CD4-positive, alpha-beta memory T cell (primary cell): ENCODE data around the gene PMM2. TPM values are rescaled to one million over a fixed set of nuclear protein-coding genes. Genes with fewer than 3 reads are reported as not detected.

ENCODE experiments used
- CTCF ChIA-PET: fragments of 350-600 bp; sonication (Branson Sonifier 250); formaldehyde crosslinking; loops from one replicate; lab custom pipeline; 2021; ENCODE audit warnings: inconsistent platforms; ENCODE audit not compliant: partially characterized antibody; lab: Charles Lee
- POLR2A ChIA-PET: fragments of 350-600 bp; sonication (Branson Sonifier 250); formaldehyde crosslinking; loops from one replicate; lab custom pipeline; 2021; ENCODE audit not compliant: partially characterized antibody; lab: Charles Lee
- DNase-seq, 5 donors: peaks; one replicate each; pipeline versions ENCODE4 v3.0.0 to v3.0.0-alpha.2; 2020 to 2022; ENCODE audit warnings: mixed read lengths in 1 of 5
- H3K27ac ChIP-seq: one replicate; pipeline ENCODE4 v1.7.0; 2013; ENCODE audit warnings: low read depth, low read length
- H3K27me3 ChIP-seq: 2 replicates; pipeline ENCODE4 v1.7.0; 2013; ENCODE audit warnings: mild to moderate bottlenecking, low read length, moderate library complexity; ENCODE audit not compliant: insufficient read depth
- H3K36me3 ChIP-seq: 2 replicates; pipeline ENCODE4 v1.7.0; 2013; ENCODE audit warnings: mild to moderate bottlenecking, low read length, moderate library complexity; ENCODE audit not compliant: insufficient read depth
- H3K4me1 ChIP-seq: 2 replicates; pipeline ENCODE4 v1.7.0; 2013; ENCODE audit warnings: mild to moderate bottlenecking, low read length, moderate library complexity; ENCODE audit not compliant: insufficient read depth
- H3K4me3 ChIP-seq, 2 donors: one replicate each; pipeline ENCODE4 v1.7.0; 2013; ENCODE audit warnings: low read length in 2 of 2, mild to moderate bottlenecking in 1 of 2
- H3K9me3 ChIP-seq, 2 donors: one replicate each; pipeline ENCODE4 v1.7.0; 2013; ENCODE audit warnings: low read length in 2 of 2, control low read depth in 1 of 2; ENCODE audit not compliant: control insufficient read depth in 1 of 2
- H3K27ac Mint-ChIP-seq, 7 donors: one replicate each; pipeline ENCODE4 v1.8.0; 2020 to 2021; ENCODE audit warnings: mixed read lengths in 7 of 7, mild to moderate bottlenecking in 6 of 7, inconsistent platforms in 3 of 7, moderate library complexity in 3 of 7
- H3K27me3 Mint-ChIP-seq, 2 donors: one replicate each; pipeline ENCODE4 v1.8.0; 2020 to 2021; ENCODE audit warnings: mixed read lengths in 2 of 2
- H3K36me3 Mint-ChIP-seq, 2 donors: one replicate each; pipeline ENCODE4 v1.8.0; 2020 to 2021; ENCODE audit warnings: mixed read lengths in 2 of 2, inconsistent platforms in 1 of 2, mild to moderate bottlenecking in 1 of 2
- H3K4me1 Mint-ChIP-seq, 4 donors: one replicate each; pipeline ENCODE4 v1.8.0; 2020 to 2021; ENCODE audit warnings: mixed read lengths in 4 of 4, mild to moderate bottlenecking in 1 of 4
- H3K4me3 Mint-ChIP-seq, 8 donors: one replicate each; pipeline ENCODE4 v1.8.0; 2020 to 2021; ENCODE audit warnings: mixed read lengths in 8 of 8, mild to moderate bottlenecking in 7 of 8, moderate library complexity in 6 of 8, inconsistent platforms in 3 of 8
- H3K9me3 Mint-ChIP-seq, 8 donors: one replicate each; pipeline ENCODE4 v1.8.0; 2020 to 2021; ENCODE audit warnings: mixed read lengths in 8 of 8, mild to moderate bottlenecking in 5 of 8, inconsistent platforms in 3 of 8, moderate library complexity in 1 of 8
- intact Hi-C: fragments of 100-400 bp; cut with micrococcal nuclease; formaldehyde crosslinking; loops from one replicate; pipeline ENCODE4 v1.15.1; 2023
- polyA plus RNA-seq, 2 donors: library from polyadenylated mRNA; unstranded; fragments of 300-500 nt; fragmentation: Illumina TruSeq; gene quantifications; one replicate each; pipeline ENCODE4 v1.2.3, GENCODE V29; 2021
- total RNA-seq, 2 experiments: library from RNA; stranded (reverse); gene quantifications; one replicate each; pipeline ENCODE4 v1.2.3, GENCODE V29; 2021

Gene PMM2
- total and polyA plus RNA-seq, 4 experiments from 2014 or later, result 21.2 to 61.7 (median 43.4) TPM

GRCh38 chr16:8758022-8758421 lies 39.6 kb upstream of the PMM2 start:
- no peaks in the 10 kb centered on the region for H3K4me1 ChIP-seq
- POLR2A ChIA-PET, result no interaction called here
- H3K27ac Mint-ChIP-seq, result no peak overlapping the region
- peaks cover 21 to 28% of the 10 kb centered on the region in 2 donors for H3K36me3 Mint-ChIP-seq
- H3K9me3 ChIP-seq, result no peaks in the 10 kb centered on the region
- no peaks in the 10 kb centered on the region for H3K4me1 Mint-ChIP-seq
- H3K4me3 ChIP-seq, result no peak overlapping the region
- no peak for DNase-seq
- no peaks in the 10 kb centered on the region for H3K27me3 Mint-ChIP-seq
- no peaks in the 10 kb centered on the region for H3K9me3 Mint-ChIP-seq
- H3K4me3 Mint-ChIP-seq, result no peak overlapping the region
- no peaks in the 10 kb centered on the region for H3K36me3 ChIP-seq
- CTCF ChIA-PET, result no interaction called here
- intact Hi-C loops, result no loop called here
- no peak overlapping the region for H3K27ac ChIP-seq
- no peaks in the 10 kb centered on the region for H3K27me3 ChIP-seq

GRCh38 chr16:8760021-8760420 lies 37.6 kb upstream of the PMM2 start:
- H3K27me3 Mint-ChIP-seq, result no peaks in the 10 kb centered on the region
- H3K27me3 ChIP-seq, result no peaks in the 10 kb centered on the region
- POLR2A ChIA-PET, result no interaction called here
- DNase-seq, result no peak
- H3K9me3 Mint-ChIP-seq, result no peaks in the 10 kb centered on the region
- no peak overlapping the region for H3K4me3 ChIP-seq
- H3K9me3 ChIP-seq, result no peaks in the 10 kb centered on the region
- H3K4me3 Mint-ChIP-seq, result no peak overlapping the region
- no peak overlapping the region for H3K27ac Mint-ChIP-seq
- CTCF ChIA-PET, result no interaction called here
- H3K4me1 ChIP-seq, result no peaks in the 10 kb centered on the region
- H3K27ac ChIP-seq, result no peak overlapping the region
- H3K36me3 Mint-ChIP-seq, result peaks cover 22 to 25% of the 10 kb centered on the region in 2 donors
- no peaks in the 10 kb centered on the region for H3K4me1 Mint-ChIP-seq
- H3K36me3 ChIP-seq, result no peaks in the 10 kb centered on the region
- intact Hi-C loops, result no loop called here

- intact Hi-C loops, result no loop called here
- Mint-ChIP-seq H3K27ac (peak overlapping the region in 1 of 7 donors; percentile 52), H3K27me3 (no peaks in the 10 kb centered on the region)
Observed at GRCh38 chr16:8761078-8761477, 36.6 kb upstream of the PMM2 start.

GRCh38 chr16:8762254-8762653 lies 35.4 kb upstream of the PMM2 start:
- H3K4me1 ChIP-seq, result no peaks in the 10 kb centered on the region
- no peak overlapping the region for H3K4me3 Mint-ChIP-seq
- H3K4me3 ChIP-seq, result no peak overlapping the region
- no peaks in the 10 kb centered on the region for H3K27me3 ChIP-seq
- peaks cover 17 to 23% of the 10 kb centered on the region in 2 donors for H3K36me3 Mint-ChIP-seq
- no peaks in the 10 kb centered on the region for H3K36me3 ChIP-seq
- H3K27me3 Mint-ChIP-seq, result no peaks in the 10 kb centered on the region
- H3K27ac ChIP-seq, result no peak overlapping the region
- H3K9me3 Mint-ChIP-seq, result no peaks in the 10 kb centered on the region
- ChIA-PET CTCF (no interaction called here), POLR2A (no interaction called here)
- no peak for DNase-seq
- H3K9me3 ChIP-seq, result no peaks in the 10 kb centered on the region
- intact Hi-C loops, result no loop called here
- H3K4me1 Mint-ChIP-seq, result no peaks in the 10 kb centered on the region
- no peak overlapping the region for H3K27ac Mint-ChIP-seq

More at GRCh38 chr16:8761078-8761477, 36.6 kb upstream of the PMM2 start:
- no peak overlapping the region for H3K27ac ChIP-seq
- Mint-ChIP-seq H3K4me3 (peak overlapping the region in 1 of 8 donors; percentile 36), H3K4me1 (no peaks in the 10 kb centered on the region), H3K9me3 (no peaks in the 10 kb centered on the region), H3K36me3 (peaks cover 24 to 28% of the 10 kb centered on the region in 2 donors)
- ChIA-PET CTCF (no interaction called here), POLR2A (no interaction called here)
- no peaks in the 10 kb centered on the region for H3K36me3 ChIP-seq
- H3K9me3 ChIP-seq, result no peaks in the 10 kb centered on the region
- H3K4me3 ChIP-seq, result no peak overlapping the region
- DNase-seq, result no peak
- H3K27me3 ChIP-seq, result no peaks in the 10 kb centered on the region
- H3K4me1 ChIP-seq, result no peaks in the 10 kb centered on the region

GRCh38 chr16:8763083-8763482 lies 34.6 kb upstream of the PMM2 start:
- Mint-ChIP-seq H3K4me1 (no peaks in the 10 kb centered on the region), H3K27me3 (no peaks in the 10 kb centered on the region), H3K36me3 (peaks cover 11 to 21% of the 10 kb centered on the region in 2 donors), H3K9me3 (no peaks in the 10 kb centered on the region), H3K4me3 (no peak overlapping the region), H3K27ac (no peak overlapping the region)
- no peaks in the 10 kb centered on the region for H3K4me1 ChIP-seq
- no peaks in the 10 kb centered on the region for H3K9me3 ChIP-seq
- intact Hi-C loops, result no loop called here
- H3K27ac ChIP-seq, result no peak overlapping the region
- POLR2A ChIA-PET, result no interaction called here
- DNase-seq, result no peak
- CTCF ChIA-PET, result no interaction called here
- H3K36me3 ChIP-seq, result no peaks in the 10 kb centered on the region
- no peak overlapping the region for H3K4me3 ChIP-seq
- H3K27me3 ChIP-seq, result no peaks in the 10 kb centered on the region

- CTCF ChIA-PET, result interaction anchor here (0.9 kb wide), 1 partner anchor 114 kb away, joined by 3 read pairs; no protein-coding TSS in a partner anchor
- H3K4me3 Mint-ChIP-seq, result no peak overlapping the region
- peaks cover 4% of the 10 kb centered on the region for H3K36me3 ChIP-seq
Observed at GRCh38 chr16:8763899-8764298, 33.7 kb upstream of the PMM2 start.

GRCh38 chr16:8764525-8765250 lies 33.0 kb upstream of the PMM2 start:
- peaks cover 5% of the 10 kb centered on the region for H3K36me3 ChIP-seq
- Mint-ChIP-seq H3K27ac (no peak overlapping the region), H3K36me3 (peaks cover 21 to 32% of the 10 kb centered on the region in 2 donors), H3K4me1 (no peaks in the 10 kb centered on the region), H3K27me3 (no peaks in the 10 kb centered on the region), H3K9me3 (no peaks in the 10 kb centered on the region), H3K4me3 (no peak overlapping the region)
- no peaks in the 10 kb centered on the region for H3K4me1 ChIP-seq
- no peaks in the 10 kb centered on the region for H3K9me3 ChIP-seq
- POLR2A ChIA-PET, result no interaction called here
- no peak for DNase-seq
- CTCF ChIA-PET, result interaction anchor here (0.9 kb wide), 1 partner anchor 113 kb away, joined by 3 read pairs; no protein-coding TSS in a partner anchor
- intact Hi-C loops, result no loop called here
- H3K4me3 ChIP-seq, result no peak overlapping the region
- no peak overlapping the region for H3K27ac ChIP-seq
- no peaks in the 10 kb centered on the region for H3K27me3 ChIP-seq

More at GRCh38 chr16:8763899-8764298, 33.7 kb upstream of the PMM2 start:
- H3K4me3 ChIP-seq, result no peak overlapping the region
- Mint-ChIP-seq H3K27ac (no peak overlapping the region), H3K27me3 (no peaks in the 10 kb centered on the region), H3K4me1 (no peaks in the 10 kb centered on the region), H3K36me3 (peaks cover 18 to 29% of the 10 kb centered on the region in 2 donors), H3K9me3 (no peaks in the 10 kb centered on the region)
- H3K4me1 ChIP-seq, result no peaks in the 10 kb centered on the region
- POLR2A ChIA-PET, result no interaction called here
- no peak overlapping the region for H3K27ac ChIP-seq
- H3K9me3 ChIP-seq, result no peaks in the 10 kb centered on the region
- no peaks in the 10 kb centered on the region for H3K27me3 ChIP-seq
- intact Hi-C loops, result no loop called here
- DNase-seq, result no peak
